ENCODE data around the gene RCBTB2.

GRCh38 chr13:48573213-48574007, 40.5 kb upstream of the RCBTB2 start:
- TF ChIP-seq CTCF (IDR thresholded peaks at IDR 0.05) (no peak), POLR2A (IDR thresholded peaks at IDR 0.05) (no peak), EP300 (IDR thresholded peaks at IDR 0.05) (no peak)

Measured in ovary (tissue), 3 donors.